Epithelial cell of esophagus (primary cell): ENCODE measurements around the gene IL17RA.
A peak's percentile ranks its signal among the peaks of the same experiment; 100 is the strongest.

ENCODE experiments used
- DNase-seq: peaks from one replicate; pipeline ENCODE4 v3.0.0; 2010; ENCODE audit warnings: low read depth
- H3K4me3 ChIP-seq: 2 replicates; pipeline ENCODE4 v1.5.1; 2011; ENCODE audit warnings: mild to moderate bottlenecking, low read length, control low read depth
- TF ChIP-seq, protein P1 (sequence below): IDR thresholded peaks from 2 replicates; pipeline ENCODE4 v1.5.1; 2011; ENCODE audit warnings: low read depth, mild to moderate bottlenecking, low read length, control low read depth, inconsistent platforms; ENCODE audit not compliant: insufficient read depth; ENCODE audit errors: missing control alignments

Gene IL17RA

DNA sequence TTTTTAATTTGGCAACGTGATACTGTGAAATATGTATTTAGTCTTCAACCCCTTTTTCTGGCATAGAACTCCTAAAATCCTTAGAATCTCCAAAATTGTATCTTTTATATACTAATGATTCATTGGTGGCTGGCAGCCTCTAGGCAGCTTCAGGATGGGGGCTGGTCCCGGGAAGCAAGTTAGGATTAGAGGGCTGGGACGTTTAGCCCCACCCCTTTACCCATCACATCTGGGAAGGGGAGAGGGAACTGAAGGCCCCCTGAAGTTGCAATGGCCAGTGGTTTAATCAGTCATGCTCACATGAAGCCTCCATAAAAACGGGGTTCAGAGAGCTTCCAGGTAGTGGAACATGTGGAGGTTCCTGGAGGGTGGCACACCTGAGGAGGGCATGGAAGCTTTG, 7.1 kb downstream of the IL17RA start:
- TF ChIP-seq, protein P1, sequence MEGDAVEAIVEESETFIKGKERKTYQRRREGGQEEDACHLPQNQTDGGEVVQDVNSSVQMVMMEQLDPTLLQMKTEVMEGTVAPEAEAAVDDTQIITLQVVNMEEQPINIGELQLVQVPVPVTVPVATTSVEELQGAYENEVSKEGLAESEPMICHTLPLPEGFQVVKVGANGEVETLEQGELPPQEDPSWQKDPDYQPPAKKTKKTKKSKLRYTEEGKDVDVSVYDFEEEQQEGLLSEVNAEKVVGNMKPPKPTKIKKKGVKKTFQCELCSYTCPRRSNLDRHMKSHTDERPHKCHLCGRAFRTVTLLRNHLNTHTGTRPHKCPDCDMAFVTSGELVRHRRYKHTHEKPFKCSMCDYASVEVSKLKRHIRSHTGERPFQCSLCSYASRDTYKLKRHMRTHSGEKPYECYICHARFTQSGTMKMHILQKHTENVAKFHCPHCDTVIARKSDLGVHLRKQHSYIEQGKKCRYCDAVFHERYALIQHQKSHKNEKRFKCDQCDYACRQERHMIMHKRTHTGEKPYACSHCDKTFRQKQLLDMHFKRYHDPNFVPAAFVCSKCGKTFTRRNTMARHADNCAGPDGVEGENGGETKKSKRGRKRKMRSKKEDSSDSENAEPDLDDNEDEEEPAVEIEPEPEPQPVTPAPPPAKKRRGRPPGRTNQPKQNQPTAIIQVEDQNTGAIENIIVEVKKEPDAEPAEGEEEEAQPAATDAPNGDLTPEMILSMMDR = no peak
- no peak for DNase-seq
- no peak overlapping the region for H3K4me3 ChIP-seq

DNA sequence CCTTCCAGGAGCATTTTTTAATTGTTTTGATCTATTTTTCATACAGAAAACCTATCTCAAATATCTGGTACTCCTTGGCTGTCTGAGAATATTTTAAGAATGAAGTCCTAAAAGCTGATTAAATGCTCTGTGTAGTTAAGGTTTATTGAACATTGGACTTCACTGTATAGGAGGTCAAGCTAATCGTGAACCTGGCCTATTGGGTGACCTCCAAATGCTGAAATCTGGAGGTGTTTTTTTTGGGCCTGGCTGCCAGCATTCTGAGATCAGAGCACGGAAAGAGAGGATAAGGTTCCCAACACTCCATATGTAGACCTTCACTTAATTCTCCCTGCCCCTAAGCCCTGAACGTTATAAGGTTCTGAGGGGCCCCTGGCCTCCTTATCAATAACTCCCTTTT, 8.3 kb downstream of the IL17RA start:
- H3K4me3 ChIP-seq = no peak overlapping the region
- TF ChIP-seq, protein P1 = no peak
- no peak for DNase-seq

DNA sequence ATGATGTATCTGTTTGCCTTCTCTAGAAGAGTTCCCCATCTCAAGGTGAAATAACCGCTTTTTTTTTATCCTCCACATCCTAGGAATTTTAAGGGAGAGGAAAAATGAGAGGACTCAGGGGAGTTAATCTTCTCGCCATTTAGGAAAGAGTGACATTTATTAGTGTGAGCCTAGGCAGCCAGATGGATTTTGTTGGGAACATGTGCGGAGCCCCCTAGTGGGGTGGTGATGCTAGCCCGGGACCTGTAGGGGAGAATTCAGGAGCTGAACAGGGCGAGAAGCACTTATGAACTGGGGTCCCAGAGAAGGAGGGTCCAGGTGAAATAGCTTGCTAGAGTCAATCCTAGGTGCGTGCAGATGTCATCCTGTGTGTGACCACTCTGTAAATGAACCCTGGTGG, 10.7 kb downstream of the IL17RA start:
- TF ChIP-seq, protein P1 = peak; percentile 14
- H3K4me3 ChIP-seq = no peak overlapping the region

DNA sequence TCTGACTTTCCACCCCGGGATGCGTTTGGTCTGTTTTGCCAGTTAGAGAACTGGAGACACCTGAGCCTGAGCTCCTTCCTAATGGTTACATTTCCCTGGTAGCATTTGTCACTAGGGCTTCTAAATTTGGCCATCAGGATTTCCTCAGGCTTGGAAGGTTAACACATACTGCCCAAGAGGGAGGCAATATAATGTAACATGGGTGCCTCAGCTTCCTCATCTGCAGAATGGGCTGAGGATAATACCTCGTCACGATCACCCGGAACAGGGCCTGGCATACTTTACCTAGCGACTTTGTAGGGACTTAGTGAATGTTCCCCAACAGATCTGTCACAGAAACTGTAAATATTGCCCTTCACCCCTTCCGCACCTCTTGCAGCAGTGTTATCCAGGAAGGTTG, 11.3 kb downstream of the IL17RA start:
- no peak overlapping the region for H3K4me3 ChIP-seq
- TF ChIP-seq, protein P1 = no peak
- DNase-seq = no peak

More for the DNA sequence above, 10.7 kb downstream of the IL17RA start:
- DNase-seq = peak; percentile 14

DNA sequence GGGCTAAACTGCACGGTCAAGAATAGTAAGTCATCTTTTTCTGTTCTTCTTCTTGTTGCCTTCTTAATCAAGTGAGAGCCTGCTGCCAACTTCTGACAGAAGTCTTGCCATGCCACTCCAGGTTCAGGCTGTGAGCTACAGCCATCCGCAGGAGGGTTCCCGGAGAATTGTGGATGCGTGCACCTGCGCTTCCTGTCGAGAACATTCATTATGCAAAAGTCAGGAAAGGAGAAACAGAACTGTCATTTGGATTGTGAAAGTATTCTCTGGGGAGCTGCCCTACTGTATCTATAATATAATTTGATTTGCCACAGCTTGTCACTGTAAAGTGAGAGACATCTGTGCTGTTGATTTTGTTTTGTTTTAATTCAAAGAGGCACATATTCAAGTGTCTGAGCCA, 12.3 kb downstream of the IL17RA start:
- TF ChIP-seq, protein P1 = no peak
- no peak overlapping the region for H3K4me3 ChIP-seq
- no peak for DNase-seq

DNA sequence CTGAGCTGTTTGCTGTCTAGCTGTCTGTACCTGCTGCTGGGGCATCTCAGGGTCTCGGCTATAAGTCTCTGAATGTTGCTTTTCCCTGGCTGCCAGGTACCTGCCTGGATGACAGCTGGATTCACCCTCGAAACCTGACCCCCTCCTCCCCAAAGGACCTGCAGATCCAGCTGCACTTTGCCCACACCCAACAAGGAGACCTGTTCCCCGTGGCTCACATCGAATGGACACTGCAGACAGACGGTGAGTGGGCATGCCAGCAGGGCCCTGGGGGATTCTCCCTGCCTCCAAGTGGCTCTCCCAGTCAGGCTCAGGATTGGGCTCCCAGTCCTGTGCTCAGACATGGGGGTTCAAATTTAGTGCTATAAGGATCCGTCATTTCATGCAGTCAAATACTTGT, 12.9 kb downstream of the IL17RA start:
- TF ChIP-seq, protein P1 = no peak
- H3K4me3 ChIP-seq = no peak overlapping the region
- DNase-seq = no peak

DNA sequence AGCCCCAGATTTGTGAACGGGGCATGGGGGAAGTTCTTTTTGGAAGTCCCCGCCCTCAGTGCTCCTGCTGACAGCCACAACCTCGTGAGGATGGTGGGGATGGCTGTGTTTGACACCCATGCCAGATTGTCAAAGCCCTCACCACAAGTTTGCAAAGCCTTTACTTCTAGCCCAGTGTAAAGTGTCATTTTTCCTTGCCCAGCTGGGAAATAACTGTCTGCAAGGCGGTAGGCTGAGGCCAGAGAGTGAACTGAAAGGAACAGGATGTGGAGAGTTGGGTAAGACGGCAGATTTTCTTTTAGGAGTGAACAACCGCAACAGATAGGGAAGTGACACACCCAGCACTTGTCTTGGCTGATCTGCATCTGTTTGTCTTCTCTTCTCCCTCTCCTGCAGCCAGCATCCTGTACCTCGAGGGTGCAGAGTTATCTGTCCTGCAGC, 13.6 kb downstream of the IL17RA start:
- H3K4me3 ChIP-seq = no peak overlapping the region
- DNase-seq = no peak
- TF ChIP-seq, protein P1 = no peak
